Transverse colon (tissue), 4 donors: ENCODE results near the gene FASN. TPM values are rescaled to one million over a fixed set of nuclear protein-coding genes. Genes with fewer than 3 reads are reported as not detected.
A peak's percentile ranks its signal among the peaks of the same experiment; 100 is the strongest.

Experiments used
- DNase-seq: peaks from one replicate; pipeline ENCODE4 v3.0.0-alpha.2; 2019
- H3K27ac ChIP-seq, 4 donors: fragments of 200-600 bp; sonication (generic); 2 replicates each; pipeline ENCODE4 v1.5.1; 2016 to 2018; ENCODE audit warnings: inconsistent platforms in 4 of 4
- H3K27me3 ChIP-seq: fragments of 200-600 bp; sonication (generic); 2 replicates; pipeline ENCODE4 v1.5.1; 2017; ENCODE audit warnings: inconsistent platforms
- H3K36me3 ChIP-seq, 4 donors: fragments of 200-600 bp; sonication (generic); 2 replicates each; pipeline ENCODE4 v1.5.1; 2017 to 2019; ENCODE audit warnings: inconsistent platforms in 4 of 4
- H3K4me1 ChIP-seq, 4 donors: fragments of 200-600 bp; sonication (generic); 2 replicates each; pipeline ENCODE4 v1.5.1; 2017 to 2020; ENCODE audit warnings: inconsistent platforms in 4 of 4
- H3K4me3 ChIP-seq, 4 donors: fragments of 200-600 bp; sonication (generic); 1 replicate in 1 of 4; 2 replicates in 3 of 4; pipeline versions ENCODE4 v1.5.1 to v1.6.1; 2017 to 2019; ENCODE audit warnings: inconsistent platforms in 4 of 4
- H3K9me3 ChIP-seq, 2 donors: fragments of 200-600 bp; sonication (generic); 2 replicates each; pipeline ENCODE4 v1.5.1; 2017 to 2019; ENCODE audit warnings: inconsistent platforms in 2 of 2
- CTCF ChIP-seq, 5 experiments: fragments of 200-600 bp in 3 of 5; fragments of 450-650 bp in 2 of 5; sonication (generic) in 3 of 5; IDR thresholded peaks; 1 replicate in 2 of 5; 2 replicates in 3 of 5; pipeline ENCODE4 v1.5.1; 2016 to 2017; ENCODE audit warnings: antibody characterized with exemption in 5 of 5, inconsistent platforms in 3 of 5, mild to moderate bottlenecking in 2 of 5, moderate library complexity in 1 of 5
- EP300 ChIP-seq: sonication (generic); formaldehyde crosslinking; IDR thresholded peaks from one replicate; pipeline ENCODE4 v1.6.1; 2017; ENCODE audit warnings: antibody characterized with exemption, low read depth
- POLR2A ChIP-seq: fragments of 450-650 bp; IDR thresholded peaks from one replicate; pipeline ENCODE4 v1.6.1; 2016; ENCODE audit warnings: antibody characterized with exemption, mild to moderate bottlenecking, moderate library complexity
- POLR2AphosphoS5 ChIP-seq, 3 donors: sonication (generic); formaldehyde crosslinking; IDR thresholded peaks; one replicate each; pipeline ENCODE4 v1.6.1; 2016; ENCODE audit warnings: antibody characterized with exemption in 3 of 3
- WGBS, 2 donors: methylation state at CpG; one replicate each; pipeline ENCODE4 v1.1.5; 2018; ENCODE audit warnings: low coverage in 1 of 2; 5-methylcytosine and 5-hydroxymethylcytosine counted together
- in situ Hi-C, 4 donors: fragments of 200-750 bp; cut with MboI; loops; one replicate each; pipeline versions ENCODE4 v1.15.0 to v1.15.1; 2017; ENCODE audit warnings: low sequenced_read_pairs in 3 of 4, low pct_ligation_motif_present in 1 of 4, low pct_unique_long_range_greater_than_20kb in 1 of 4
- intact Hi-C: fragments of 100-400 bp; cut with DNase I; formaldehyde crosslinking; loops from one replicate; pipeline ENCODE4 v1.15.1; 2023; ENCODE audit warnings: low total_unique reads
- total RNA-seq, 4 donors: library from RNA; depleted of rRNA; stranded (reverse); fragments of >200 nt; gene quantifications; one replicate each; pipeline ENCODE4 v1.1.0, GENCODE V29; 2016

Gene FASN
- total RNA-seq, 4 donors from 2014 or later, result 25.1 to 185 (median 99.4) TPM

GRCh38 chr17:82065638-82066303, 32.3 kb downstream of the FASN start, which contains the start of gene DUS1L:
TSS of gene DUS1L (minus strand) at chr17:82065804. CDS start at chr17:82065059, 745 bp downstream.
- 25% methylated on average over 40 of the region's 88 CpGs; no CpG with 5 or more reads in 1 of the 2 donors for WGBS, 2 donors
- Histone ChIP-seq H3K27ac (peak within 1 kb of the TSS; percentile 84 to 92 (median 90)), H3K4me1 (peaks cover 13 to 24% (median 23%) of the 10 kb centered on the region in 4 donors), H3K4me3 (peak within 1 kb of the TSS; percentile 82 to 97 (median 92)), H3K36me3 (no peaks in the 10 kb centered on the region), H3K27me3 (no peaks in the 10 kb centered on the region), H3K9me3 (no peaks in the 10 kb centered on the region)
- TF ChIP-seq EP300 (no peak), CTCF (IDR thresholded peaks at IDR 0.05) (peak in 1 of 5 experiments; percentile 8), POLR2AphosphoS5 (IDR thresholded peaks at IDR 0.05) (peak in 2 of 3 donors; percentile 52 to 61)
- in situ Hi-C loops (no loop called here), intact Hi-C loops (no loop called here)
- DNase-seq, result peak; percentile 67

GRCh38 chr17:82065193-82065637, 32.8 kb downstream of the FASN start:
- H3K27ac ChIP-seq, result peak overlapping the region; percentile 84 to 92 (median 90)
- no peak for TF ChIP-seq POLR2AphosphoS5 (IDR thresholded peaks at IDR 0.05)
- no peak for TF ChIP-seq POLR2A
- peaks cover 13 to 24% (median 23%) of the 10 kb centered on the region in 4 donors for H3K4me1 ChIP-seq
- in situ Hi-C loops, result no loop called here
- no peak for DNase-seq
- H3K36me3 ChIP-seq, result no peaks in the 10 kb centered on the region
- peak overlapping the region; percentile 82 to 97 (median 92) for H3K4me3 ChIP-seq
- 0% methylated on average over 15 of the region's 47 CpGs; no CpG with 5 or more reads in 1 of the 2 donors for WGBS, 2 donors
- intact Hi-C loops, result no loop called here
- no peaks in the 10 kb centered on the region for H3K9me3 ChIP-seq
- H3K27me3 ChIP-seq, result no peaks in the 10 kb centered on the region

GRCh38 chr17:82064433-82065192, 33.4 kb downstream of the FASN start:
- DNase-seq, result peak; percentile 64
- H3K4me1 ChIP-seq, result peaks cover 13 to 24% (median 23%) of the 10 kb centered on the region in 4 donors
- H3K36me3 ChIP-seq, result no peaks in the 10 kb centered on the region
- intact Hi-C loops, result no loop called here
- H3K27me3 ChIP-seq, result no peaks in the 10 kb centered on the region
- TF ChIP-seq CTCF (IDR thresholded peaks at IDR 0.05), result no peak
- TF ChIP-seq POLR2AphosphoS5 (IDR thresholded peaks at IDR 0.05), result peak in 1 of 3 donors; percentile 33
- peak; percentile 43 for TF ChIP-seq POLR2A
- TF ChIP-seq EP300, result no peak
- no peaks in the 10 kb centered on the region for H3K9me3 ChIP-seq
- WGBS, 2 donors, result 26% methylated on average over 34 of the region's 36 CpGs; no CpG with 5 or more reads in 1 of the 2 donors
- H3K4me3 ChIP-seq, result peak overlapping the region; percentile 82 to 97 (median 92)
- peak overlapping the region; percentile 84 to 92 (median 90) for H3K27ac ChIP-seq
- in situ Hi-C loops, result no loop called here

- Histone ChIP-seq H3K4me1 (peaks cover 13 to 24% (median 23%) of the 10 kb centered on the region in 4 donors), H3K36me3 (no peaks in the 10 kb centered on the region), H3K27me3 (no peaks in the 10 kb centered on the region), H3K4me3 (peak overlapping the region in 1 of 4 donors; percentile 82), H3K27ac (peak overlapping the region in 3 of 4 donors; percentile 84 to 91 (median 90)), H3K9me3 (no peaks in the 10 kb centered on the region)
- WGBS, 2 donors, result 78% methylated on average over 11 of the region's 20 CpGs; no CpG with 5 or more reads in 1 of the 2 donors
- DNase-seq, result no peak
- intact Hi-C loops, result no loop called here
- TF ChIP-seq EP300 (no peak), POLR2A (no peak), POLR2AphosphoS5 (IDR thresholded peaks at IDR 0.05) (no peak), CTCF (IDR thresholded peaks at IDR 0.05) (no peak)
- in situ Hi-C loops, result no loop called here
These were observed 34.3 kb downstream of the FASN start for GRCh38 chr17:82063424-82064415.
